Ovary (tissue), 9 donors: ENCODE data around the gene NHLRC4. TPM values are rescaled to one million over a fixed set of nuclear protein-coding genes. Genes with fewer than 3 reads are reported as not detected.
"Not testable (repeated sequence)": the region's sequence is repeated elsewhere in the genome, so short reads cannot be mapped to it uniquely, and the experiment has no call there.

Source experiments
- DNase-seq, 5 donors: peaks; one replicate each; pipeline ENCODE4 v3.0.0-alpha.2; 2019 to 2020
- H3K27ac ChIP-seq, 2 donors: fragments of 200-600 bp; one replicate each; pipeline versions ENCODE4 v1.5.1 to v1.8.0; 2019 to 2022
- H3K27me3 ChIP-seq: fragments of 200-600 bp; one replicate; pipeline ENCODE4 v1.8.0; 2022
- H3K36me3 ChIP-seq: fragments of 200-600 bp; sonication (generic); one replicate; pipeline ENCODE4 v1.5.1; 2019
- H3K4me1 ChIP-seq: one replicate; pipeline ENCODE4 v1.8.1; 2013; ENCODE audit warnings: mild to moderate bottlenecking, moderate library complexity; ENCODE audit not compliant: insufficient read depth
- H3K4me3 ChIP-seq: fragments of 200-600 bp; sonication (generic); one replicate; pipeline ENCODE4 v1.5.1; 2017
- H3K9me3 ChIP-seq, 2 donors: fragments of 200-600 bp in 1 of 2; sonication (generic) in 1 of 2; one replicate each; pipeline versions ENCODE4 v1.5.1 to v1.8.1; 2013 to 2019; ENCODE audit warnings: mild to moderate bottlenecking in 1 of 2, moderate library complexity in 1 of 2
- EP300 ChIP-seq: sonication (generic); formaldehyde crosslinking; IDR thresholded peaks from one replicate; pipeline ENCODE4 v1.6.1; 2017; ENCODE audit warnings: antibody characterized with exemption
- POLR2A ChIP-seq: fragments of 450-650 bp; IDR thresholded peaks from one replicate; pipeline ENCODE4 v1.6.1; 2017; ENCODE audit warnings: antibody characterized with exemption, mild to moderate bottlenecking, moderate library complexity
- WGBS, 3 donors: extraction: QIAGEN DNeasy Blood & Tissue Kit in 1 of 3; methylation state at CpG; one replicate each; pipeline versions ENCODE4 v1.1.5 to v1.1.7; 2013 to 2017; 5-methylcytosine and 5-hydroxymethylcytosine counted together
- intact Hi-C, 4 donors: fragments of 100-400 bp; cut with DNase I; formaldehyde crosslinking; loops; one replicate each; pipeline versions ENCODE4 v1.11.0 to v1.15.1; 2022 to 2023
- polyA plus RNA-seq, 2 donors: library from polyadenylated mRNA; stranded (reverse); fragments of 200-250 nt in 1 of 2; fragments of 350-450 nt in 1 of 2; fragmentation: Illumina TruSeq in 1 of 2; extraction: RNeasy Lipid Tissue Mini Kit (QIAGEN cat#74804) in 1 of 2; gene quantifications; one replicate each; pipeline ENCODE4 v1.2.3, GENCODE V29; 2013 to 2014
- total RNA-seq, 7 donors: library from RNA; depleted of rRNA in 2 of 7; stranded (reverse); fragments of >200 nt in 2 of 7; fragmentation: NEBNext Ultra II Directional in 3 of 7; extraction: Animal tissue kit (Norgen Biotek cat#: 25700) in 3 of 7; gene quantifications; one replicate each; pipeline versions ENCODE4 v1.1.0 to v1.2.4, GENCODE V29; 2016 to 2023
- TF ChIP-seq, protein P1 (sequence below), 3 donors: fragments of 450-650 bp in 2 of 3; fragments of 200-600 bp in 1 of 3; IDR thresholded peaks; one replicate each; pipeline versions ENCODE4 v1.5.1 to v1.8.0; 2016 to 2022; ENCODE audit warnings: antibody characterized with exemption in 3 of 3, mild to moderate bottlenecking in 1 of 3
- donor health status: DM: no; HTN: no; CAD: no; lungs with moderate emphysema.
- donor health status: DM: no; HTN: no; CAD: no.
- donor health status: Bipolar disorder and iron deficiency.
- donor health status: DM: yes; HTN: yes; CAD: no.
- donor health status: DM: no; HTN: no; CAD: no.
- donor health status: DM: yes; HTN: yes; CAD: no.

NHLRC4 gene
- total and polyA plus RNA-seq, 9 donors = 0.53 to 15.4 (median 5.0) TPM

DNA sequence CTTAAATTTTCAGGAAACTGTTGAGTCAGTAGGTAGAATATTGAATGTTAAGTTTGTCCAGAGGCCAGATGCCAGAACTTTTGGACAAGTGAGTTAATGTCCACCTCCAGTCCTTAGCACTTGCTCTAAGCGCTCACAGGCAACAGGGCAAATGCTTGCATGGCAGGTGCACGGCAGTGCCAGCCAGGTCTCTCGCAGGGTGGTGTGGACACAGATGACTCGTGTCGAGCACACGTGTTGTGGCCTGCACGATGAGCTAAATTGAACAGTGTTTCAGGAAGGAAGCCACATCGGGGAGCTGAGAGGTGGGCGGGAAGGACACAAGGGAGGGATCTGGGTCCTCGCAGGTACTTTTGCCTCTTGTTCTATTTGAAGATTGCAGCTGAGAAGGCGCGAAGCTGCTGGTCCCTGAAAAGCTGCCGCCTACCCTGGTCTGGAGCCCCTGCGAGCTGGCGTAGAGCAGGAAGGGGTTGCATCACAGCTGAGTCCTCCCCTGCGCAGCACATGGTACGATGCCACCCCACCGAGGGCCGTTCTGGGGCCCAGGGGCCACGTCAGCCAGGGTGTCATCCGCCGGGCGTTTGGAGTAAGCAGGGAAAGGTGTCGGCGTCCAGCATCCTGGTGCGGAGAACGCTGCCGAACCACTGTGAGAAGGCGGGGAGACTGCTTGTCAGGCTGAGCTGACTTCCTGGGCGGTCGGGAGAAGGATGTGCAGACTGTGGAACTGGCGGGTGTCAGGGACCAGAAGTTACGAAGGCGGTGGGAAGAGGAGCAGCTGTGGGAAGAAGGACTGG, 29.3 kb downstream of the NHLRC4 start:
- Histone ChIP-seq H3K36me3 (no peaks in the 10 kb centered on the region), H3K4me1 (peaks cover 1% of the 10 kb centered on the region), H3K4me3 (no peak overlapping the region), H3K27me3 (no peaks in the 10 kb centered on the region), H3K9me3 (no peaks in the 10 kb centered on the region), H3K27ac (no peak overlapping the region)
- intact Hi-C loops = no loop called here
- WGBS, 3 donors = 91 to 95% (median 92%) methylated on average over 34 of the region's 34 CpGs
- TF ChIP-seq EP300 (no peak), POLR2A (no peak)
- no peak for DNase-seq

DNA sequence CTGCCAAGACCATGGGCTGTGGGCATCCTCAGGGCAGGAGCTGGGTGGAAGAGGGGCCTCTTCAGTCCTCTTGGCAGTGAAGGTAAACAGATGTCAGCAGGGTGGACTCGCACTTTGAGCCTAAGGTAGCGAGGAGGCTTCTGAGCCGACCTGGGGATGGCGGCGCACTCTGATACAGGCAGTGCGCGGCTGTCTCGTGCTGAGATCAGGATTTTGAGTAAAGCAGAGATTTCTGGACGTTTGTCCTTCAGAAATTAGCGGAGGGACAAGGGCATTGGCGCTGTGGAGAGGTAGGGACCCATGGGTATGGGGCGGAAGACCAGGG, 29.9 kb downstream of the NHLRC4 start:
- Histone ChIP-seq H3K4me1 (no peaks in the 10 kb centered on the region), H3K9me3 (no peaks in the 10 kb centered on the region), H3K27ac (no peak overlapping the region), H3K4me3 (no peak overlapping the region), H3K27me3 (no peaks in the 10 kb centered on the region), H3K36me3 (no peaks in the 10 kb centered on the region)
- intact Hi-C loops = no loop called here
- 91 to 93% (median 92%) methylated on average over 12 of the region's 12 CpGs for WGBS, 3 donors
- DNase-seq = no peak
- no peak for TF ChIP-seq POLR2A
- no peak for TF ChIP-seq EP300
- TF ChIP-seq, protein P1, sequence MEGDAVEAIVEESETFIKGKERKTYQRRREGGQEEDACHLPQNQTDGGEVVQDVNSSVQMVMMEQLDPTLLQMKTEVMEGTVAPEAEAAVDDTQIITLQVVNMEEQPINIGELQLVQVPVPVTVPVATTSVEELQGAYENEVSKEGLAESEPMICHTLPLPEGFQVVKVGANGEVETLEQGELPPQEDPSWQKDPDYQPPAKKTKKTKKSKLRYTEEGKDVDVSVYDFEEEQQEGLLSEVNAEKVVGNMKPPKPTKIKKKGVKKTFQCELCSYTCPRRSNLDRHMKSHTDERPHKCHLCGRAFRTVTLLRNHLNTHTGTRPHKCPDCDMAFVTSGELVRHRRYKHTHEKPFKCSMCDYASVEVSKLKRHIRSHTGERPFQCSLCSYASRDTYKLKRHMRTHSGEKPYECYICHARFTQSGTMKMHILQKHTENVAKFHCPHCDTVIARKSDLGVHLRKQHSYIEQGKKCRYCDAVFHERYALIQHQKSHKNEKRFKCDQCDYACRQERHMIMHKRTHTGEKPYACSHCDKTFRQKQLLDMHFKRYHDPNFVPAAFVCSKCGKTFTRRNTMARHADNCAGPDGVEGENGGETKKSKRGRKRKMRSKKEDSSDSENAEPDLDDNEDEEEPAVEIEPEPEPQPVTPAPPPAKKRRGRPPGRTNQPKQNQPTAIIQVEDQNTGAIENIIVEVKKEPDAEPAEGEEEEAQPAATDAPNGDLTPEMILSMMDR (IDR thresholded peaks at IDR 0.05) = no peak

DNA sequence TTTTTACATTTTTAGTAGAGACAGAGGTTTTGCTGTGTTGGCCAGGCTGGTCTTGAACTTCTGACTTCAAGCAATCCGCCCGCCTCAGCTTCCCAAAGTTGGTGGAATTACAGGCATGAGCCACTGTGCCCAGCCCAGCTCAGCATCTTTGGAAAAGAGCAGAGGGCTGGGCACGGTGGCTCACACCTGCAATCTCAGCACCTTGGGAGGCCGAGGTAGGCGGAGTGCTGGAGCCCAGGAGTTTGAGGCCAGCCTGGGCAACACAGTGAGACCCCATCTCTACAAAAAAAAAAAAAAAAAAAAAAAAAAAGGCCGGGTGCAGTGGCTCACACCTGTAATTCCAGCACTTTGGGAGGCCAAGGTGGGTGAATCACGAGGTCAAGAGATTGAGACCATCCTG, 30.9 kb downstream of the NHLRC4 start:
- whole genome bisulfite sequencing, 3 donors = 94 to 96% (median 96%) methylated on average over 7 of the region's 7 CpGs
- H3K9me3 ChIP-seq, H3K4me3 ChIP-seq, DNase-seq, H3K27ac ChIP-seq, H3K36me3 ChIP-seq, H3K27me3 ChIP-seq, H3K4me1 ChIP-seq, intact Hi-C loops: not testable (repeated sequence)

GRCh38 chr16:598823-599739, 32.3 kb downstream of the NHLRC4 start:
- Histone ChIP-seq H3K27ac (no peak overlapping the region), H3K27me3 (no peaks in the 10 kb centered on the region), H3K9me3 (no peaks in the 10 kb centered on the region), H3K4me1 (no peaks in the 10 kb centered on the region), H3K4me3 (no peak overlapping the region), H3K36me3 (no peaks in the 10 kb centered on the region)
- intact Hi-C loops = no loop called here
- DNase-seq = no peak
- no peak for TF ChIP-seq POLR2A
- TF ChIP-seq, protein P1 (IDR thresholded peaks at IDR 0.05) = no peak
- TF ChIP-seq EP300 = no peak
- WGBS, 3 donors = 95 to 97% (median 95%) methylated on average over 41 to 43 of the region's 43 CpGs

DNA sequence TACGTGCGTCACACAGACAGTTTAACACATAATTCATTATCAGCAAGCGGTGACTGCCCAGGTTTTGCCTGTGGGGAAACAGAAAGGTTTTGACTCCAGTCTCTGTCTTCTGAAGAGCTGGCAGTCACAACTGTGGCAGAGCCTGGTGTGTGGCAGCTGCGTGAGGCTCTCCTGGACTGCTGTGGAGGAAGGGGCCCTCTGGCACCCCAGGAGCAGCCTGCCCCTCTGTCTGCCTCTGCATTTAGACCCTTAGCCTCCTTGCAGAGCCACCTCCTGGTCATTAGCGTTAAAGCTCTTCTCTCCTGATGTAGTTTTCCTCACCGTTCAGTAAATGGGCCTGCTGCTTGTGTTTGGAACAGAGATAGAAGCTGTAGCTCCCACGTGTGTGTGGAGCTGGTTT, 34.0 kb downstream of the NHLRC4 start:
- WGBS, 3 donors = 54 to 58% (median 54%) methylated on average over 7 of the region's 7 CpGs
- Histone ChIP-seq H3K9me3 (no peaks in the 10 kb centered on the region), H3K4me3 (no peak overlapping the region), H3K27me3 (no peaks in the 10 kb centered on the region), H3K36me3 (no peaks in the 10 kb centered on the region), H3K27ac (no peak overlapping the region), H3K4me1 (no peaks in the 10 kb centered on the region)
- intact Hi-C loops = loop anchor here in 1 of 4 donors (5.0 kb wide), 1 partner anchor 328 kb away; no protein-coding TSS in a partner anchor
- TF ChIP-seq, protein P1 (IDR thresholded peaks at IDR 0.05) = no peak
- TF ChIP-seq POLR2A = no peak
- no peak for TF ChIP-seq EP300
- no peak for DNase-seq
